Measurements from ENCODE around the gene CNTLN.

GRCh38 chr9:17251100-17251499 lies 116.3 kb downstream of the CNTLN start:
- TF ChIP-seq, protein P1, sequence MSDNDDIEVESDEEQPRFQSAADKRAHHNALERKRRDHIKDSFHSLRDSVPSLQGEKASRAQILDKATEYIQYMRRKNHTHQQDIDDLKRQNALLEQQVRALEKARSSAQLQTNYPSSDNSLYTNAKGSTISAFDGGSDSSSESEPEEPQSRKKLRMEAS (IDR thresholded peaks at IDR 0.05) = no peak
- TF ChIP-seq, protein P2, sequence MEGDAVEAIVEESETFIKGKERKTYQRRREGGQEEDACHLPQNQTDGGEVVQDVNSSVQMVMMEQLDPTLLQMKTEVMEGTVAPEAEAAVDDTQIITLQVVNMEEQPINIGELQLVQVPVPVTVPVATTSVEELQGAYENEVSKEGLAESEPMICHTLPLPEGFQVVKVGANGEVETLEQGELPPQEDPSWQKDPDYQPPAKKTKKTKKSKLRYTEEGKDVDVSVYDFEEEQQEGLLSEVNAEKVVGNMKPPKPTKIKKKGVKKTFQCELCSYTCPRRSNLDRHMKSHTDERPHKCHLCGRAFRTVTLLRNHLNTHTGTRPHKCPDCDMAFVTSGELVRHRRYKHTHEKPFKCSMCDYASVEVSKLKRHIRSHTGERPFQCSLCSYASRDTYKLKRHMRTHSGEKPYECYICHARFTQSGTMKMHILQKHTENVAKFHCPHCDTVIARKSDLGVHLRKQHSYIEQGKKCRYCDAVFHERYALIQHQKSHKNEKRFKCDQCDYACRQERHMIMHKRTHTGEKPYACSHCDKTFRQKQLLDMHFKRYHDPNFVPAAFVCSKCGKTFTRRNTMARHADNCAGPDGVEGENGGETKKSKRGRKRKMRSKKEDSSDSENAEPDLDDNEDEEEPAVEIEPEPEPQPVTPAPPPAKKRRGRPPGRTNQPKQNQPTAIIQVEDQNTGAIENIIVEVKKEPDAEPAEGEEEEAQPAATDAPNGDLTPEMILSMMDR (IDR thresholded peaks at IDR 0.05 in 2 of 3, conservative IDR thresholded peaks at IDR 0.05 in 1 of 3; ENCODE audit: borderline replicate concordance in 1 of 3, insufficient read depth in 1 of 3, low read depth in 2 of 3, low read length in 2 of 3) = no peak
- TF ChIP-seq POLR2AphosphoS5 (IDR thresholded peaks at IDR 0.05; ENCODE audit: low read depth, low read length) (no peak), CEBPB (IDR thresholded peaks at IDR 0.05; ENCODE audit: low read depth) (no peak), JUND (IDR thresholded peaks at IDR 0.05) (no peak), ELF1 (IDR thresholded peaks at IDR 0.05; ENCODE audit: borderline replicate concordance, low read depth) (no peak), FOSL1 (IDR thresholded peaks at IDR 0.05; ENCODE audit: low read depth) (no peak), POLR2A (IDR thresholded peaks at IDR 0.05; ENCODE audit: borderline replicate concordance, extremely low read depth, insufficient read depth, insufficient read length) (no peak), YY1 (IDR thresholded peaks at IDR 0.05; ENCODE audit: extremely low read depth, insufficient replicate concordance, low read depth, low read length) (no peak), ATF3 (IDR thresholded peaks at IDR 0.05) (no peak), RAD21 (IDR thresholded peaks at IDR 0.05; ENCODE audit: low read depth) (no peak)
- TF ChIP-seq, protein P3, sequence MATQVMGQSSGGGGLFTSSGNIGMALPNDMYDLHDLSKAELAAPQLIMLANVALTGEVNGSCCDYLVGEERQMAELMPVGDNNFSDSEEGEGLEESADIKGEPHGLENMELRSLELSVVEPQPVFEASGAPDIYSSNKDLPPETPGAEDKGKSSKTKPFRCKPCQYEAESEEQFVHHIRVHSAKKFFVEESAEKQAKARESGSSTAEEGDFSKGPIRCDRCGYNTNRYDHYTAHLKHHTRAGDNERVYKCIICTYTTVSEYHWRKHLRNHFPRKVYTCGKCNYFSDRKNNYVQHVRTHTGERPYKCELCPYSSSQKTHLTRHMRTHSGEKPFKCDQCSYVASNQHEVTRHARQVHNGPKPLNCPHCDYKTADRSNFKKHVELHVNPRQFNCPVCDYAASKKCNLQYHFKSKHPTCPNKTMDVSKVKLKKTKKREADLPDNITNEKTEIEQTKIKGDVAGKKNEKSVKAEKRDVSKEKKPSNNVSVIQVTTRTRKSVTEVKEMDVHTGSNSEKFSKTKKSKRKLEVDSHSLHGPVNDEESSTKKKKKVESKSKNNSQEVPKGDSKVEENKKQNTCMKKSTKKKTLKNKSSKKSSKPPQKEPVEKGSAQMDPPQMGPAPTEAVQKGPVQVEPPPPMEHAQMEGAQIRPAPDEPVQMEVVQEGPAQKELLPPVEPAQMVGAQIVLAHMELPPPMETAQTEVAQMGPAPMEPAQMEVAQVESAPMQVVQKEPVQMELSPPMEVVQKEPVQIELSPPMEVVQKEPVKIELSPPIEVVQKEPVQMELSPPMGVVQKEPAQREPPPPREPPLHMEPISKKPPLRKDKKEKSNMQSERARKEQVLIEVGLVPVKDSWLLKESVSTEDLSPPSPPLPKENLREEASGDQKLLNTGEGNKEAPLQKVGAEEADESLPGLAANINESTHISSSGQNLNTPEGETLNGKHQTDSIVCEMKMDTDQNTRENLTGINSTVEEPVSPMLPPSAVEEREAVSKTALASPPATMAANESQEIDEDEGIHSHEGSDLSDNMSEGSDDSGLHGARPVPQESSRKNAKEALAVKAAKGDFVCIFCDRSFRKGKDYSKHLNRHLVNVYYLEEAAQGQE (IDR thresholded peaks at IDR 0.05; ENCODE audit: low read depth) = no peak

Measured in HCT116 (cell line).